Activated naive CD4-positive, alpha-beta T cell treated with anti-CD3 and anti-CD28 coated beads, Interleukin-2, amount 50 U/mL, for 72 hours (primary cell): ENCODE data around the gene MAP2K2. TPM values are rescaled to one million over a fixed set of nuclear protein-coding genes. Genes with fewer than 3 reads are reported as not detected.

ENCODE experiments used
- ATAC-seq, 2 donors: fragments of 150-1000 bp; cut with Tn5 transposase; 2 replicates each; pipeline ENCODE4 v1.10.0; 2021; ENCODE audit warnings: mild to moderate bottlenecking in 2 of 2, moderate library complexity in 2 of 2
- DNase-seq, 2 donors: peaks; one replicate each; pipeline ENCODE4 v3.0.0; 2021 to 2022; ENCODE audit warnings: low spot score in 2 of 2
- H3K27ac Mint-ChIP-seq, 2 donors: one replicate each; pipeline ENCODE4 v1.8.0; 2022; ENCODE audit warnings: mild to moderate bottlenecking in 2 of 2, mixed read lengths in 2 of 2
- H3K36me3 Mint-ChIP-seq, 2 donors: one replicate each; pipeline ENCODE4 v1.8.0; 2022; ENCODE audit warnings: mixed read lengths in 2 of 2
- H3K9me3 Mint-ChIP-seq, 2 donors: one replicate each; pipeline ENCODE4 v1.8.0; 2022; ENCODE audit warnings: mixed read lengths in 2 of 2
- total RNA-seq, 2 donors: library from RNA; stranded (reverse); gene quantifications; one replicate each; pipeline ENCODE4 v1.2.3, GENCODE V29; 2022

Gene MAP2K2
- total RNA-seq, 2 donors from 2014 or later = 125 to 187 TPM

- Mint-ChIP-seq H3K27ac (no peak overlapping the region), H3K9me3 (no peaks in the 10 kb centered on the region), H3K36me3 (no peaks in the 10 kb centered on the region)
- ATAC-seq (no peak), DNase-seq (no peak)
Observed at GRCh38 chr19:4071610-4072009, 52.3 kb downstream of the MAP2K2 start.

- H3K9me3 Mint-ChIP-seq = no peaks in the 10 kb centered on the region
- DNase-seq = no peak
- H3K27ac Mint-ChIP-seq = peak overlapping the region in 1 of 2 donors; percentile 22
- no peak for ATAC-seq
- no peaks in the 10 kb centered on the region for H3K36me3 Mint-ChIP-seq
Observed at GRCh38 chr19:4069331-4069959, 54.5 kb downstream of the MAP2K2 start.

- DNase-seq (peak in 1 of 2 donors; percentile 56), ATAC-seq (no peak)
- peak overlapping the region in 1 of 2 donors; percentile 88 for H3K27ac Mint-ChIP-seq
- no peaks in the 10 kb centered on the region for H3K9me3 Mint-ChIP-seq
- no peaks in the 10 kb centered on the region for H3K36me3 Mint-ChIP-seq
Observed at GRCh38 chr19:4068047-4068966, 55.6 kb downstream of the MAP2K2 start.

- H3K9me3 Mint-ChIP-seq = no peaks in the 10 kb centered on the region
- ATAC-seq = peak; percentile 1
Observed at GRCh38 chr19:4067396-4068046, 56.4 kb downstream of the MAP2K2 start.

GRCh38 chr19:4066682-4067395, 57.1 kb downstream of the MAP2K2 start, which contains the start of gene ZBTB7A:
TSS of gene ZBTB7A (minus strand) at chr19:4066899. CDS start at chr19:4055232, 11,667 bp downstream.
- H3K36me3 Mint-ChIP-seq = no peaks in the 10 kb centered on the region
- peak; percentile 71 to 77 for DNase-seq

More at GRCh38 chr19:4067396-4068046, 56.4 kb downstream of the MAP2K2 start:
- DNase-seq = peak in 1 of 2 donors; percentile 69
- Mint-ChIP-seq H3K36me3 (no peaks in the 10 kb centered on the region), H3K27ac (peak overlapping the region in 1 of 2 donors; percentile 88)

GRCh38 chr19:4066176-4066606, 57.7 kb downstream of the MAP2K2 start:
- H3K27ac Mint-ChIP-seq = no peak overlapping the region
- DNase-seq = peak; percentile 43 to 67
- no peak for ATAC-seq

More at GRCh38 chr19:4066682-4067395, 57.1 kb downstream of the MAP2K2 start, which contains the start of gene ZBTB7A:
- Mint-ChIP-seq H3K27ac (peak within 1 kb of the TSS in 1 of 2 donors; percentile 82), H3K9me3 (no peaks in the 10 kb centered on the region)
- peak; percentile 39 to 46 for ATAC-seq

GRCh38 chr19:4065430-4066175, 58.3 kb downstream of the MAP2K2 start:
- DNase-seq (peak; percentile 99), ATAC-seq (peak; percentile 86 to 88)
- Mint-ChIP-seq H3K27ac (no peak overlapping the region), H3K36me3 (no peaks in the 10 kb centered on the region), H3K9me3 (no peaks in the 10 kb centered on the region)

More at GRCh38 chr19:4066176-4066606, 57.7 kb downstream of the MAP2K2 start:
- no peaks in the 10 kb centered on the region for H3K9me3 Mint-ChIP-seq
- no peaks in the 10 kb centered on the region for H3K36me3 Mint-ChIP-seq

GRCh38 chr19:4064496-4065260, 59.2 kb downstream of the MAP2K2 start:
- H3K27ac Mint-ChIP-seq = peak overlapping the region in 1 of 2 donors; percentile 84
- ATAC-seq = peak in 1 of 2 donors; percentile 5
- no peaks in the 10 kb centered on the region for H3K9me3 Mint-ChIP-seq
- peak in 1 of 2 donors; percentile 72 for DNase-seq
- H3K36me3 Mint-ChIP-seq = no peaks in the 10 kb centered on the region

GRCh38 chr19:4064149-4064495, 59.8 kb downstream of the MAP2K2 start:
- no peaks in the 10 kb centered on the region for H3K9me3 Mint-ChIP-seq
- ATAC-seq (no peak), DNase-seq (no peak)
- peak overlapping the region; percentile 84 to 90 for H3K27ac Mint-ChIP-seq
- H3K36me3 Mint-ChIP-seq = no peaks in the 10 kb centered on the region

- no peak for ATAC-seq
- no peaks in the 10 kb centered on the region for H3K9me3 Mint-ChIP-seq
- H3K36me3 Mint-ChIP-seq = no peaks in the 10 kb centered on the region
- H3K27ac Mint-ChIP-seq = peak overlapping the region; percentile 84 to 90
- no peak for DNase-seq
Observed at GRCh38 chr19:4063369-4064148, 60.4 kb downstream of the MAP2K2 start.

GRCh38 chr19:4062419-4063368, 61.2 kb downstream of the MAP2K2 start:
- ATAC-seq = no peak
- no peak for DNase-seq
- Mint-ChIP-seq H3K9me3 (no peaks in the 10 kb centered on the region), H3K27ac (peak overlapping the region in 1 of 2 donors; percentile 77), H3K36me3 (no peaks in the 10 kb centered on the region)

GRCh38 chr19:4061683-4062418, 62.1 kb downstream of the MAP2K2 start:
- Mint-ChIP-seq H3K36me3 (no peaks in the 10 kb centered on the region), H3K27ac (no peak overlapping the region), H3K9me3 (no peaks in the 10 kb centered on the region)
- ATAC-seq = no peak
- DNase-seq = no peak

- DNase-seq = no peak
Observed at GRCh38 chr19:4061178-4061682, 62.7 kb downstream of the MAP2K2 start.

More at GRCh38 chr19:4061178-4061682, 62.7 kb downstream of the MAP2K2 start:
- Mint-ChIP-seq H3K36me3 (no peaks in the 10 kb centered on the region), H3K27ac (no peak overlapping the region), H3K9me3 (no peaks in the 10 kb centered on the region)
- ATAC-seq = no peak
